ENCODE data around the gene RNF8.

DNA sequence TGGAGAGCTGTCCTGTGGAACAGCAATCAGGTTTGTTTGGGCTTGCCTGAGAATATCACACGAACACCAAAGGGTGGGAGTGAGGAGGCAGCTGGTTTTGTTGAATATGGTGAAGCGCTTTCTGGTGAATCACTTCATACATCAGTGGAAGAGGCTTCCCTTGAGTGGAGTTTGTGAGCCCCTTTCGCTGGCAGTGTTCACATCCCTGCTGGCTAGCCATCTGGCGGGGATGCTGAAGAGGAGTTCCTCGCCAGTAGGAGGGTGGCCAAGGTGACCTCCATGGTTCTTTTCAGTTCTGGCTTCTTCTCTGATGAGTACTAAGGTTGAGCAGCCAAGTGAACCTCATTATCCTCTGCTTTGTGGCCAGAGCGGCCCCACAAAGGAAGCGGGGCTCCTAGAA is 37.7 kb upstream of the RNF8 start:
- TF ChIP-seq EZH2 (IDR thresholded peaks at IDR 0.05; ENCODE audit: borderline replicate concordance, low read depth, low read length, severe bottlenecking) = no peak
- TF ChIP-seq, protein P1, sequence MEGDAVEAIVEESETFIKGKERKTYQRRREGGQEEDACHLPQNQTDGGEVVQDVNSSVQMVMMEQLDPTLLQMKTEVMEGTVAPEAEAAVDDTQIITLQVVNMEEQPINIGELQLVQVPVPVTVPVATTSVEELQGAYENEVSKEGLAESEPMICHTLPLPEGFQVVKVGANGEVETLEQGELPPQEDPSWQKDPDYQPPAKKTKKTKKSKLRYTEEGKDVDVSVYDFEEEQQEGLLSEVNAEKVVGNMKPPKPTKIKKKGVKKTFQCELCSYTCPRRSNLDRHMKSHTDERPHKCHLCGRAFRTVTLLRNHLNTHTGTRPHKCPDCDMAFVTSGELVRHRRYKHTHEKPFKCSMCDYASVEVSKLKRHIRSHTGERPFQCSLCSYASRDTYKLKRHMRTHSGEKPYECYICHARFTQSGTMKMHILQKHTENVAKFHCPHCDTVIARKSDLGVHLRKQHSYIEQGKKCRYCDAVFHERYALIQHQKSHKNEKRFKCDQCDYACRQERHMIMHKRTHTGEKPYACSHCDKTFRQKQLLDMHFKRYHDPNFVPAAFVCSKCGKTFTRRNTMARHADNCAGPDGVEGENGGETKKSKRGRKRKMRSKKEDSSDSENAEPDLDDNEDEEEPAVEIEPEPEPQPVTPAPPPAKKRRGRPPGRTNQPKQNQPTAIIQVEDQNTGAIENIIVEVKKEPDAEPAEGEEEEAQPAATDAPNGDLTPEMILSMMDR (IDR thresholded peaks at IDR 0.05; ENCODE audit: borderline replicate concordance, extremely low read depth, low read length, poor library complexity, severe bottlenecking) = no peak
